ENCODE data around the gene TMPRSS9. TPM values are rescaled to one million over a fixed set of nuclear protein-coding genes. Genes with fewer than 3 reads are reported as not detected.

The TMPRSS9 gene
- total and polyA plus RNA-seq, 9 donors = 0.05 to 0.51 (median 0.19) TPM; not detected in 1

DNA sequence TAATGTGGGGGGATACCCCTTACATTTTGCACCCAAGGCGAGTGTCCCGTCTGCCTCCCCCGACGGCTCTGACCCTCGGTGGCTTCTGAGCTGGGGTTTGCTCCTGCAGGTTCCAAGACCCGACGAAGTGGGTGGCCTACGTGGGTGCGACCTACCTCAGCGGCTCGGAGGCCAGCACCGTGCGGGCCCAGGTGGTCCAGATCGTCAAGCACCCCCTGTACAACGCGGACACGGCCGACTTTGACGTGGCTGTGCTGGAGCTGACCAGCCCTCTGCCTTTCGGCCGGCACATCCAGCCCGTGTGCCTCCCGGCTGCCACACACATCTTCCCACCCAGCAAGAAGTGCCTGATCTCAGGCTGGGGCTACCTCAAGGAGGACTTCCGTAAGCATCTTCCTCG, 48.2 kb downstream of the TMPRSS9 start:
- no peak for TF ChIP-seq POLR2A (IDR thresholded peaks at IDR 0.05)
- TF ChIP-seq, protein P1, sequence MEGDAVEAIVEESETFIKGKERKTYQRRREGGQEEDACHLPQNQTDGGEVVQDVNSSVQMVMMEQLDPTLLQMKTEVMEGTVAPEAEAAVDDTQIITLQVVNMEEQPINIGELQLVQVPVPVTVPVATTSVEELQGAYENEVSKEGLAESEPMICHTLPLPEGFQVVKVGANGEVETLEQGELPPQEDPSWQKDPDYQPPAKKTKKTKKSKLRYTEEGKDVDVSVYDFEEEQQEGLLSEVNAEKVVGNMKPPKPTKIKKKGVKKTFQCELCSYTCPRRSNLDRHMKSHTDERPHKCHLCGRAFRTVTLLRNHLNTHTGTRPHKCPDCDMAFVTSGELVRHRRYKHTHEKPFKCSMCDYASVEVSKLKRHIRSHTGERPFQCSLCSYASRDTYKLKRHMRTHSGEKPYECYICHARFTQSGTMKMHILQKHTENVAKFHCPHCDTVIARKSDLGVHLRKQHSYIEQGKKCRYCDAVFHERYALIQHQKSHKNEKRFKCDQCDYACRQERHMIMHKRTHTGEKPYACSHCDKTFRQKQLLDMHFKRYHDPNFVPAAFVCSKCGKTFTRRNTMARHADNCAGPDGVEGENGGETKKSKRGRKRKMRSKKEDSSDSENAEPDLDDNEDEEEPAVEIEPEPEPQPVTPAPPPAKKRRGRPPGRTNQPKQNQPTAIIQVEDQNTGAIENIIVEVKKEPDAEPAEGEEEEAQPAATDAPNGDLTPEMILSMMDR (IDR thresholded peaks at IDR 0.05) = no peak
- TF ChIP-seq EP300 (IDR thresholded peaks at IDR 0.05) = no peak
- no peaks in the 10 kb centered on the region for H3K27me3 ChIP-seq
- H3K4me3 ChIP-seq = no peak overlapping the region
- H3K4me1 ChIP-seq (ENCODE audit: insufficient read depth) = no peaks in the 10 kb centered on the region
- H3K27ac ChIP-seq = no peak overlapping the region
- 63 to 71% (median 65%) methylated on average over 24 to 25 of the region's 25 CpGs for WGBS, 3 donors
- DNase-seq = no peak
- H3K9me3 ChIP-seq = no peaks in the 10 kb centered on the region
- no peaks in the 10 kb centered on the region for H3K36me3 ChIP-seq
- intact Hi-C loops (cut with DNase I) = no loop called here

DNA sequence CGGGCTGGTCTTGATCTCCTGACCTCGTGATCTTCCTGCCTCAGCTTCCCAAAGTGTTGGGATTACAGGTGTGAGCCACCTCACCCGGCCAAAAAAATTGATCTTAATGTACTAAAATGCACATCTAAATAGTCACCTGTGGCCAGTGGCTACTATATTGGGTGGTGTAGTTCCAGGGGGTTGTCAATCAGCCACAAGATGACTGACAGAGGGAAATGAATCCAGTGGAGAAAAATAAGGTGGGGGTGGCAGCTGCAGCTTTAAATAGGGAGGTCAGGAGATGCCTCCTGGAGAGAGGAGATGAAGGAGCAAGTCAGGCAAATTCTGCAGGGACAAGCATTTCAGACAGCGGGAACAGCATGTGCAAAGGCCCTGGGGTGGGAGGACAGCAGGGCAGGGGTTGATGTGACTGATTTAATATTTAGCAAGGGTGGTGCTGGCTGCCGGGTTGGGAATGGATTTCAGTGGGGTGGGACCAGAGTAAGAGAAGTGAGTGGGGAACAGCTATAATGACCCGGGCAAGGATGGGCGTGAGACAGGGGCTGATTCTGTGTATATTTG, 49.4 kb downstream of the TMPRSS9 start:
- Histone ChIP-seq H3K4me3 (no peak overlapping the region), H3K9me3 (no peaks in the 10 kb centered on the region), H3K27ac (no peak overlapping the region), H3K4me1 (ENCODE audit: insufficient read depth) (no peaks in the 10 kb centered on the region), H3K27me3 (no peaks in the 10 kb centered on the region), H3K36me3 (no peaks in the 10 kb centered on the region)
- 77 to 95% (median 83%) methylated on average over 7 of the region's 7 CpGs for WGBS, 3 donors
- DNase-seq = no peak
- intact Hi-C loops (cut with DNase I) = no loop called here
- no peak for TF ChIP-seq POLR2A (IDR thresholded peaks at IDR 0.05)
- TF ChIP-seq, protein P1 (IDR thresholded peaks at IDR 0.05) = no peak
- no peak for TF ChIP-seq EP300 (IDR thresholded peaks at IDR 0.05)

DNA sequence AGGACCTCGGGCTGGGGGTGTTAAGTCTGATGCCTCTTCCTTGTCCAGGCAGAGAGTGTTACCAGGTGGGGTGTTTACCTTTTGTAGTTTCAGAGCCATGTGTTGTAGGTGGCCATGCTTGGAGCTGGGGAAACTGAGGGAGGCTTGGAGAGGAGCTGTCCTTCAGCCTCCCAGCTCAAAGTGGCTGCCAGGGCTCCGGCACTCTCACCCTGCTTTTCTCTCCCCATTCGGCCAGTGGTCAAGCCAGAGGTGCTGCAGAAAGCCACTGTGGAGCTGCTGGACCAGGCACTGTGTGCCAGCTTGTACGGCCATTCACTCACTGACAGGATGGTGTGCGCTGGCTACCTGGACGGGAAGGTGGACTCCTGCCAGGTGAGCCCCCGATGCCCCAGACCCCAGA, 50.0 kb downstream of the TMPRSS9 start:
- no peaks in the 10 kb centered on the region for H3K9me3 ChIP-seq
- H3K4me1 ChIP-seq (ENCODE audit: insufficient read depth) = no peaks in the 10 kb centered on the region
- H3K36me3 ChIP-seq = no peaks in the 10 kb centered on the region
- H3K27ac ChIP-seq = no peak overlapping the region
- no peak for TF ChIP-seq EP300 (IDR thresholded peaks at IDR 0.05)
- TF ChIP-seq POLR2A (IDR thresholded peaks at IDR 0.05) = no peak
- TF ChIP-seq, protein P1 (IDR thresholded peaks at IDR 0.05) = no peak
- intact Hi-C loops (cut with DNase I) = no loop called here
- no peak for DNase-seq
- H3K4me3 ChIP-seq = no peak overlapping the region
- WGBS, 3 donors = 88 to 90% (median 89%) methylated on average over 7 of the region's 7 CpGs
- no peaks in the 10 kb centered on the region for H3K27me3 ChIP-seq

DNA sequence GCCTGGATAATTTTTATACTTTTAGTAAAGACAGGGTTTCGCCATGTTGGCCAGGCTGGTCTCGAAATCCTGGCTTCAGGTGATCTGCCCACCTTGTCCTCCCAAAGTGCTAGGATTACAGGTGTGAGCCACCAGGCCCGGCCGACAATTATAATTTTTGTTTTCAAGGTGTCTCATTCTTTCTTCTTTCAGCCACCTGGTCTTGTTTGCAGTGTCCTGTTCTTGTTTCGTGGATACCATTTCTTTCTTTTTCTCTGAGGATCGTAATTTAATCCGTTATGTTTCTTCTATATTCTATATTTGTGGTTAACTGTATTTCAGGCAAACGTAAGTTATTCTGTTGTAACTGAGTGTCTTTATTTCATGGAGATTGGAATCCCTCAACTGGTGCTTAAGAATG, 51.6 kb downstream of the TMPRSS9 start:
- 83 to 93% (median 86%) methylated on average over 8 of the region's 8 CpGs for WGBS, 3 donors
- intact Hi-C loops (cut with DNase I) = no loop called here
- no peaks in the 10 kb centered on the region for H3K27me3 ChIP-seq
- no peak for DNase-seq
- H3K36me3 ChIP-seq = no peaks in the 10 kb centered on the region
- H3K27ac ChIP-seq = no peak overlapping the region
- no peak overlapping the region for H3K4me3 ChIP-seq
- H3K4me1 ChIP-seq (ENCODE audit: insufficient read depth) = no peaks in the 10 kb centered on the region
- TF ChIP-seq, protein P1 (IDR thresholded peaks at IDR 0.05) = no peak
- TF ChIP-seq POLR2A (IDR thresholded peaks at IDR 0.05) (no peak), EP300 (IDR thresholded peaks at IDR 0.05) (no peak)
- no peaks in the 10 kb centered on the region for H3K9me3 ChIP-seq

All from ovary (tissue), 9 donors.